PFSK-1 (cell line): Measurements from ENCODE around the gene DNAJC17.

Experiments
- POLR2AphosphoS5 ChIP-seq: IDR thresholded peaks from 2 replicates; pipeline ENCODE4 v1.6.1; 2012; ENCODE audit warnings: low read depth, mild to moderate bottlenecking, control low read depth, low read length, moderate library complexity
- SIN3A ChIP-seq: IDR thresholded peaks from 2 replicates; pipeline ENCODE4 v1.6.1; 2012; ENCODE audit warnings: mild to moderate bottlenecking, low read length, moderate library complexity, borderline replicate concordance; ENCODE audit not compliant: insufficient read depth
- TAF1 ChIP-seq: IDR thresholded peaks from 2 replicates; pipeline ENCODE4 v1.6.1; 2012; ENCODE audit warnings: low read length, control low read depth, borderline replicate concordance; ENCODE audit not compliant: insufficient read depth
- TF ChIP-seq, protein P1 (sequence below), 2 experiments: IDR thresholded peaks; 2 replicates each; pipeline versions ENCODE4 v1.6.1 to v1.8.0; 2011 to 2012; ENCODE audit warnings: low read depth in 2 of 2, low read length in 2 of 2, control low read depth in 1 of 2, inconsistent platforms in 1 of 2, mild to moderate bottlenecking in 1 of 2, moderate library complexity in 1 of 2; ENCODE audit not compliant: insufficient read depth in 1 of 2

DNA sequence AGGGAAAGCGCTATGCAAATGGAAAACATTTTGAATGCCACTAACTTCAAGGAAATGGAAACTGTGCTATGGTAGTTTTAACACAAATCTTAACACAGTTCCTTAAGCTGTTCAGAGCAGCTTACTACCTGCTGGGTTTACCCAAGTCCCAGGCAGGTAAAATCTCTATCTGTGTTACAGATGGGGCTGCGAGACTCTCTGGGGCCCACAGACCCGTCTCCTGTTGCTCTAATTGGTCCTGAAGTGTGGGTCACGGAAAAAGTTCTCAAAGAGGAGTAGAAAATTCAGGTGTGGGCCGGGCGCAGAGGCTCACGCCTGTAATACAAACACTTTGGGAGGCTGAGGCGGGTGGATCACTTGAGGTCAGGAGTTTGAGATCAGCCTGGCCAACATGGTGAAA, 17.3 kb downstream of the DNAJC17 start:
- TF ChIP-seq POLR2AphosphoS5 (no peak), TAF1 (no peak), SIN3A (no peak)
- TF ChIP-seq, protein P1, sequence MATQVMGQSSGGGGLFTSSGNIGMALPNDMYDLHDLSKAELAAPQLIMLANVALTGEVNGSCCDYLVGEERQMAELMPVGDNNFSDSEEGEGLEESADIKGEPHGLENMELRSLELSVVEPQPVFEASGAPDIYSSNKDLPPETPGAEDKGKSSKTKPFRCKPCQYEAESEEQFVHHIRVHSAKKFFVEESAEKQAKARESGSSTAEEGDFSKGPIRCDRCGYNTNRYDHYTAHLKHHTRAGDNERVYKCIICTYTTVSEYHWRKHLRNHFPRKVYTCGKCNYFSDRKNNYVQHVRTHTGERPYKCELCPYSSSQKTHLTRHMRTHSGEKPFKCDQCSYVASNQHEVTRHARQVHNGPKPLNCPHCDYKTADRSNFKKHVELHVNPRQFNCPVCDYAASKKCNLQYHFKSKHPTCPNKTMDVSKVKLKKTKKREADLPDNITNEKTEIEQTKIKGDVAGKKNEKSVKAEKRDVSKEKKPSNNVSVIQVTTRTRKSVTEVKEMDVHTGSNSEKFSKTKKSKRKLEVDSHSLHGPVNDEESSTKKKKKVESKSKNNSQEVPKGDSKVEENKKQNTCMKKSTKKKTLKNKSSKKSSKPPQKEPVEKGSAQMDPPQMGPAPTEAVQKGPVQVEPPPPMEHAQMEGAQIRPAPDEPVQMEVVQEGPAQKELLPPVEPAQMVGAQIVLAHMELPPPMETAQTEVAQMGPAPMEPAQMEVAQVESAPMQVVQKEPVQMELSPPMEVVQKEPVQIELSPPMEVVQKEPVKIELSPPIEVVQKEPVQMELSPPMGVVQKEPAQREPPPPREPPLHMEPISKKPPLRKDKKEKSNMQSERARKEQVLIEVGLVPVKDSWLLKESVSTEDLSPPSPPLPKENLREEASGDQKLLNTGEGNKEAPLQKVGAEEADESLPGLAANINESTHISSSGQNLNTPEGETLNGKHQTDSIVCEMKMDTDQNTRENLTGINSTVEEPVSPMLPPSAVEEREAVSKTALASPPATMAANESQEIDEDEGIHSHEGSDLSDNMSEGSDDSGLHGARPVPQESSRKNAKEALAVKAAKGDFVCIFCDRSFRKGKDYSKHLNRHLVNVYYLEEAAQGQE (IDR thresholded peaks at IDR 0.05; ENCODE audit: insufficient read depth in 1 of 2, low read depth in 2 of 2, low read length in 2 of 2): no peak
